Subcutaneous abdominal adipose tissue (tissue), 5 donors: ENCODE results near the gene TTLL5.

Experiments used
- H3K27ac ChIP-seq: one replicate; pipeline ENCODE4 v1.7.0; 2013; ENCODE audit warnings: low read depth, mild to moderate bottlenecking, inconsistent platforms, low read length, moderate library complexity
- H3K27me3 ChIP-seq, 5 donors: one replicate each; pipeline ENCODE4 v1.7.0; 2013; ENCODE audit warnings: low read length in 5 of 5, inconsistent platforms in 1 of 5; ENCODE audit not compliant: control insufficient read depth in 5 of 5, insufficient read depth in 4 of 5
- H3K36me3 ChIP-seq, 5 donors: one replicate each; pipeline ENCODE4 v1.7.0; 2013; ENCODE audit warnings: low read length in 5 of 5; ENCODE audit not compliant: control insufficient read depth in 5 of 5, insufficient read depth in 5 of 5
- H3K4me1 ChIP-seq, 5 donors: one replicate each; pipeline ENCODE4 v1.7.0; 2013; ENCODE audit warnings: low read length in 5 of 5, mild to moderate bottlenecking in 3 of 5, moderate library complexity in 1 of 5; ENCODE audit not compliant: control insufficient read depth in 5 of 5, insufficient read depth in 5 of 5
- H3K4me3 ChIP-seq, 5 donors: one replicate each; pipeline ENCODE4 v1.7.0; 2013; ENCODE audit warnings: low read length in 5 of 5, low read depth in 1 of 5
- H3K9ac ChIP-seq, 5 donors: one replicate each; pipeline ENCODE4 v1.7.0; 2013; ENCODE audit warnings: low read length in 5 of 5, mild to moderate bottlenecking in 4 of 5, moderate library complexity in 3 of 5
- H3K9me3 ChIP-seq, 5 donors: one replicate each; pipeline ENCODE4 v1.7.0; 2013; ENCODE audit warnings: low read length in 5 of 5; ENCODE audit not compliant: control insufficient read depth in 5 of 5
- donor health status: healthy.
- donor health status: healthy.
- donor health status: healthy.
- donor health status: healthy.
- donor health status: healthy.

The TTLL5 gene

GRCh38 chr14:75991753-75992152 is 330.7 kb downstream of the TTLL5 start:
- Histone ChIP-seq H3K9ac (no peak overlapping the region), H3K27ac (no peak overlapping the region), H3K9me3 (no peaks in the 10 kb centered on the region), H3K27me3 (no peaks in the 10 kb centered on the region), H3K4me3 (no peak overlapping the region), H3K4me1 (peaks cover 8 to 40% (median 23%) of the 10 kb centered on the region in 5 donors), H3K36me3 (peaks cover 4 to 34% (median 8%) of the 10 kb centered on the region in 5 donors)

DNA sequence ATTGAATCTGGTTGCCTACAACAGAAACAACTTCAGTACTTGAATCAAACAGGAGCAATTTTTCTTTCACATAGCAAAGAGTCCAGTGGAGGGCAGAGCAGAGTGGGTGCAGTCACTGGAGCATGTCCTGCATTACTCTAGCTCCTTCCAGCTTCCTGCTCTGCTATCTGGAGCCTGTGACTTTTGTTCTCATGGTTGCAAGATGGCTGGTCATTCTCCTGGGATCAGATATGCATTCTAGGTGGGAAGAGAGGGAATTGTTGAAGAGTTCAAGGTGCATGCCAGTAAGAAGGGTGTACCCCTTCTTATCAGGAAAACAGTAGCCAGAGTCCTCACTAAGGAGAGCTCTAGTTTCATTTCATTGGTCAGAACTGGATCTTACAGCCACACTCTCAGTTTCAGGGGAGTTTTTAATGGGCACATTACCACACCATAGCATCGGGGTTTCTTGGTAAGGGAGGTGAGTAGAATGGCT is 332.6 kb downstream of the TTLL5 start:
- no peak overlapping the region for H3K4me3 ChIP-seq
- H3K27ac ChIP-seq: no peak overlapping the region
- no peaks in the 10 kb centered on the region for H3K9me3 ChIP-seq
- no peaks in the 10 kb centered on the region for H3K27me3 ChIP-seq
- H3K36me3 ChIP-seq: peaks cover 9 to 48% (median 20%) of the 10 kb centered on the region in 5 donors
- H3K9ac ChIP-seq: no peak overlapping the region
- peaks cover 8 to 29% (median 21%) of the 10 kb centered on the region in 5 donors for H3K4me1 ChIP-seq

GRCh38 chr14:75995372-75996041 is 334.5 kb downstream of the TTLL5 start:
- Histone ChIP-seq H3K4me1 (peaks cover 8 to 18% (median 11%) of the 10 kb centered on the region in 5 donors), H3K27me3 (no peaks in the 10 kb centered on the region), H3K4me3 (peak overlapping the region in 3 of 5 donors; percentile 5 to 40 (median 7)), H3K36me3 (peaks cover 9 to 50% (median 32%) of the 10 kb centered on the region in 5 donors), H3K9ac (peak overlapping the region in 3 of 5 donors; percentile 8 to 66 (median 49)), H3K27ac (peak overlapping the region; percentile 85), H3K9me3 (no peaks in the 10 kb centered on the region)

DNA sequence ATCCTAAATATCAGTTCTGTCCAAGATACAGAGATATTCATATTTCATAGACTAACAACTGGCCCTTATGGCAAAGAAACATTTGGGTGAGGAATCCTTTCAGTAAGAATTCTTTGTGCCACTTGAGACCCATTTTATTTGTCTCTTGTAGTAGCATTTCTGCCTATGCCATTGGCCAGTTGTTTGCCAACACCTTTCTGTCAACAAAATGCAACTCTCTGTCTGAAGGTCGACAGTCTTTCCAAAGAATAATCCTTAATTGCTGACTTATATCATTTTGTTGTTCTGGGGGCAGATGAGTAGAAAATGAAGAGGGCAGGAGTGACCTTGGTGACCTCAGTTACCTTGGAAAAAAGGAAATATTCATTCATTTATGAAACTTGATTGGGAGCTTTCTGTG is 335.4 kb downstream of the TTLL5 start:
- H3K27me3 ChIP-seq: no peaks in the 10 kb centered on the region
- peak overlapping the region; percentile 85 for H3K27ac ChIP-seq
- H3K4me3 ChIP-seq: no peak overlapping the region
- peaks cover 8 to 18% (median 11%) of the 10 kb centered on the region in 5 donors for H3K4me1 ChIP-seq
- H3K36me3 ChIP-seq: peaks cover 12 to 56% (median 40%) of the 10 kb centered on the region in 5 donors
- H3K9ac ChIP-seq: no peak overlapping the region
- H3K9me3 ChIP-seq: no peaks in the 10 kb centered on the region

DNA sequence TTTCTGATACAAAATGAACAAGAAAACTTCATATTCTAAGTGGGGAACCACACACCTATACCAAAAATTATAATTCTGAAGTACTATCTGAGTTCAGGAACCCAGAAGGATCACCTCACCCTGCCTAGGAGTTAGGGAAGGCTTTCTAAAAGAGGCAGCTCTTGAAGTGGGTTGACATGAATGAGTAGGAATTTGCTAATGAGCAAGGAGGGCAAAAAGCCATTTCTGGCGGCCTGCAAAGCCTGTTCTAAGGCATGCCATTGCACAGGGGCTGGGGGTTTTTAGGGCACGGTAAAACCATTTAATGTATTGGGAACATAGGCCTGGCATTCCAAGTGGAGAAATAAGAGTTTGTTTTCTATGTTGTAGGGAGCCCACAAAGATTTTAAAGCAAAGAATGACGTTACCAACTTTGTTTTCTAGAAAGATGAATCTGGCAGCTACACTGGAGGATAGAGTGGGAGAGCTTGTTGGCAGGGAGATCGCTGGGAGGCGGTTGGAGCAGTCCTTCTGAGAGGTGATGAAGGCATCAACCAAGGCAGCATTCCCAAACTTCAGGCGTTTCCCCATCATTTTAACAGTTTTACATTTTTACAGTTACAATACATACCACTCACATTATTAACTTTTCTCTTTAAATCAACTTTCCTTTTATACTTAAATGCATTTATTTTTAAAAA is 338.6 kb downstream of the TTLL5 start:
- Histone ChIP-seq H3K36me3 (peaks cover 14 to 44% (median 30%) of the 10 kb centered on the region in 5 donors), H3K9me3 (peaks cover 0 to 2% (median 0%) of the 10 kb centered on the region in 5 donors), H3K4me3 (no peak overlapping the region), H3K9ac (no peak overlapping the region), H3K4me1 (peaks cover 8 to 16% (median 11%) of the 10 kb centered on the region in 5 donors), H3K27me3 (no peaks in the 10 kb centered on the region), H3K27ac (no peak overlapping the region)

DNA sequence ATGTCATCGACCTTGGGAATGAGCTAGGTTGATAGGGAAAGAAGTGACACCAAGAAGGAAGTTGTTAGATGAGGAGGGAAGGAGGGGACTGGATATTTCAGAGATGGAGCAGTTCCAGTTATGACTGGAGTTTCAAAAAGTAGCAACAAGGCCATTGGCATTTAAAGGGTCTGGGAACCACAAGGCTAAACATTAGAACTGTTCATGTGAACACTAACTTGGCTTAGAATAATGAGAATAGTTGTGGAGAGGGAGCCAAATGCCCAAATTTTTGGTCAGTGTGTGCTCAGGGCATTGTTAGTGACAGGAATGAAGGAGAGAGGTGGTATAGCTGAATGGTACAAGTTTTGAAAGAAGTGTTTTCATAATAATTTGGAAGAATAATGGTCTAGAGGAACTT is 341.3 kb downstream of the TTLL5 start:
- H3K4me3 ChIP-seq: no peak overlapping the region
- peaks cover 19 to 57% (median 38%) of the 10 kb centered on the region in 5 donors for H3K36me3 ChIP-seq

More for the DNA sequence above, 341.3 kb downstream of the TTLL5 start:
- no peaks in the 10 kb centered on the region for H3K4me1 ChIP-seq
- no peaks in the 10 kb centered on the region for H3K27me3 ChIP-seq
- no peak overlapping the region for H3K27ac ChIP-seq
- H3K9me3 ChIP-seq: peaks cover 0 to 6% (median 4%) of the 10 kb centered on the region in 5 donors
- no peak overlapping the region for H3K9ac ChIP-seq
